ENCODE results near the gene ATN1. TPM values are rescaled to one million over a fixed set of nuclear protein-coding genes. Genes with fewer than 3 reads are reported as not detected.

Gene ATN1
- total and polyA plus RNA-seq, 9 of the 15 experiments (the other 6 are each of a cell fraction or from before 2014, with no cell fraction given) = 0.15 to 49.8 (median 2.7) TPM

- peak in 1 of 2 experiments; percentile 45; a peak in 3 of 4 replicates for TF ChIP-seq FOXK2 (conservative IDR thresholded peaks at IDR 0.05 in 1 of 2, IDR thresholded peaks at IDR 0.05 in 1 of 2; ENCODE audit: low read depth in 2 of 2)
- no peak for TF ChIP-seq POLR3G (IDR thresholded peaks at IDR 0.05; ENCODE audit: extremely low read depth, insufficient read length, insufficient replicate concordance)
- TF ChIP-seq NFE2L1 (tag; IDR thresholded peaks at IDR 0.05; ENCODE audit: borderline replicate concordance, low read depth) = no peak
- peak; percentile 100 for TF ChIP-seq CBX1 (IDR thresholded peaks at IDR 0.05; ENCODE audit: low read depth)
- TF ChIP-seq NR3C1 (CRISPR knock-in tag; IDR thresholded peaks at IDR 0.05) = no peak
- TF ChIP-seq LCOR (CRISPR knock-in tag; IDR thresholded peaks at IDR 0.05) = peak; percentile 83; the same call in 1 of the 2 replicates
- no peak for TF ChIP-seq HOMEZ (CRISPR knock-in tag; IDR thresholded peaks at IDR 0.05)
- peak; percentile 48 for TF ChIP-seq TAF1 (IDR thresholded peaks at IDR 0.05; ENCODE audit: control insufficient read depth, extremely low read depth, insufficient read depth, low read length, severe bottlenecking)
- no peak for TF ChIP-seq ID3 (CRISPR knock-in tag; IDR thresholded peaks at IDR 0.05)
- no peak for TF ChIP-seq ID3 (tag; IDR thresholded peaks at IDR 0.05)
- TF ChIP-seq CBX3 (IDR thresholded peaks at IDR 0.05; ENCODE audit: borderline replicate concordance in 1 of 2, low read length in 2 of 2) = peak in 1 of 2 experiments; percentile 54; a peak in 1 of 3 replicates
- TF ChIP-seq CCNT2 (IDR thresholded peaks at IDR 0.05; ENCODE audit: borderline replicate concordance, extremely low read depth, insufficient read length, low read depth, low read length) = peak; percentile 15
- peak; percentile 99 for TF ChIP-seq ZBTB26 (CRISPR knock-in tag; IDR thresholded peaks at IDR 0.05)
- TF ChIP-seq MEF2D (tag; conservative IDR thresholded peaks at IDR 0.05; ENCODE audit: low read depth) = no peak
- TF ChIP-seq MBD2 (IDR thresholded peaks at IDR 0.05; ENCODE audit: borderline replicate concordance, low read depth) = peak; percentile 87
- no peak; the same call in 1 of the 2 replicates for TF ChIP-seq MAFG (tag; conservative IDR thresholded peaks at IDR 0.05)
- TF ChIP-seq GABPA (tag; conservative IDR thresholded peaks at IDR 0.05; ENCODE audit: low read depth) = peak; percentile 87
- no peak for TF ChIP-seq SREBF2 (CRISPR knock-in tag; IDR thresholded peaks at IDR 0.05)
- TF ChIP-seq ZFP30 (CRISPR knock-in tag; IDR thresholded peaks at IDR 0.05; ENCODE audit: borderline replicate concordance) = peak; percentile 92; the same call in 1 of the 2 replicates
- TF ChIP-seq BRD9 (IDR thresholded peaks at IDR 0.05; ENCODE audit: low read depth, partially characterized antibody) = no peak
- no peak for TF ChIP-seq CREB3 (tag; conservative IDR thresholded peaks at IDR 0.05; ENCODE audit: low read depth)
- no peak for TF ChIP-seq JUNB (CRISPR knock-in tag; conservative IDR thresholded peaks at IDR 0.05)
- TF ChIP-seq U2AF2 (optimal IDR thresholded peaks at IDR 0.05; ENCODE audit: low read depth, low read length) = no peak
Observed at GRCh38 chr12:6943722-6944380, 16.1 kb downstream of the ATN1 start, which contains the start of the genes C12orf57 and RNU7-1 (continued).

All from K562 (cell line).